ENCODE results near the gene CACNG6. TPM values are rescaled to one million over a fixed set of nuclear protein-coding genes. Genes with fewer than 3 reads are reported as not detected.

The CACNG6 gene
- not detected for total RNA-seq

DNA sequence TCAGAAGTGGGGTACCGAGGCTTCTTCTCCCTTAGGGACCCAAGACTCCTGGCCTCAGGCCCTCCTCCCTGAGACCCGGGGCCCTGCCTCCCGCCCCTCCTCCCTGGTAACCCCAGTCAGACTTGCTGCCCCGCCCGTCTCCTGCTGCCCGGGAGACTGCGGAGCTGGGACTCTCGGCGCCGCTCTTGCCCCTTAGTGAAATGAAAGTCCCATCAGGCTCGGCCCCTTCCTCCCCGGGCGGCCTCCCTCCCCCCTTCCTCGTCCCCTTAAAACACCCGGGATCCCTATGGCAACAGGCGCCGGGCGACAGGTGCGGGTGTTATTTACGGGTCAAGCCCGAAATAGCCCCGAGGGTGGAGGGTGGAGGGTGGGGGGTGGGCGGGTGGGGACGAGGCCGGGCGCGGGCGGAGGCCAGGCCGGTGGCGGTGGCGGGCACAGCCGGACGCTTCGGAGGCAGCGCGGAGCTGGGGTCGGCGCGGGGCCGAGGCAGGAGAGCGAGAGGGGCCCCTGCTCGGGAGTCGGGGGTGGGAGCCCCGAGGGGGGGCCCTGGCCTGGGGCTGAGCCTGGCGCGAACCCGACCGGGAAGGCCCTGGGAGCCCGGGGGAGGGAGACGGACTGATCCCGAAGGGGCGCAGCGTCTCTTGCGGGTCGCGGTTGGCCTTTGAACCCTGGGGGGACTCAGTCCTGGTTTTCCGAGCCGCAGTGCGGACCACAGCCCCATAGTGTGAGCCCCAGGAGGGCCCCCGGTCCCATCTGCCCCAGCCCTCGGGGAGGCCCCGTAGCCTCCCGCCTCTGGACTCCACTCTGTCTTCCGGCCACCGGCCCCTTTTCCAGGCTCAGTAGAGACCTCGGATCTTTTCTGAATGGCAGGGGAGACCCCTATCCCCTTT lies at the start of gene CACNG6:
Gene CACNG6, plus strand, starts transcription at position 414 of the 890 bp plus-strand sequence. CDS start 1,241 bp downstream, outside the sequence.
- peaks cover 0 to 8% (median 0%) of the 10 kb centered on the region in 4 donors for H3K4me1 ChIP-seq
- peaks cover 0 to 6% of the 10 kb centered on the region in 2 donors for H3K27me3 ChIP-seq
- DNase-seq = no peak
- H3K9me3 ChIP-seq = no peaks in the 10 kb centered on the region
- H3K4me3 ChIP-seq = peak within 1 kb of the TSS in 2 of 4 donors; percentile 24 to 44
- no peak for TF ChIP-seq CTCF (IDR thresholded peaks at IDR 0.05)
- TF ChIP-seq POLR2A (IDR thresholded peaks at IDR 0.05) = no peak
- no peak within 1 kb of the TSS for H3K27ac ChIP-seq
- H3K36me3 ChIP-seq = no peaks in the 10 kb centered on the region

GRCh38 chr19:53942001-53942786 lies 49.2 kb upstream of the CACNG6 start:
- Histone ChIP-seq H3K27ac (no peak overlapping the region), H3K4me3 (no peak overlapping the region), H3K9me3 (peaks cover 0 to 7% (median 0%) of the 10 kb centered on the region in 4 donors), H3K4me1 (no peaks in the 10 kb centered on the region), H3K36me3 (no peaks in the 10 kb centered on the region), H3K27me3 (peaks cover 0 to 12% of the 10 kb centered on the region in 2 donors)
- TF ChIP-seq POLR2A (IDR thresholded peaks at IDR 0.05) = no peak
- no peak for TF ChIP-seq CTCF (IDR thresholded peaks at IDR 0.05)
- no peak for DNase-seq

DNA sequence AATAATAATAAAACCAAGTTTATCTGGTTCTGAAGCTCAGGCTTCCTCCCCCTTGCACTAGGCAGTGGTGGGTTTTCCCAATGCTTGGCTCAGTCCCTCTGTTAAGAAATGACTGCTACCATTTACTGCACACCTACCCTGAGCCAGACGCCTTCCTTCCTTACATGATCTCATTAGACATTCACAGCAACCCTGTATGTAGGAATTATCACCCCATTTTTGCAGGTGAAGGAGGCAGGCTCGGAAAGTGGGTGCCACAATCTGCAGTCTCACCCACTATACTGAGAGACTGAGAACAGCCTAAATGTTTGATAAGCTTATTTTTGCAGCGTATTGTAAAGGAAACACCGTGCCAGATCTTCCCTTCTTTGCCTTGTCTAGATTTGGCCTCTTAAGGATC lies 47.0 kb upstream of the CACNG6 start:
- TF ChIP-seq POLR2A (IDR thresholded peaks at IDR 0.05) = no peak
- no peak for TF ChIP-seq CTCF (IDR thresholded peaks at IDR 0.05)
- H3K4me3 ChIP-seq = no peak overlapping the region
- H3K27me3 ChIP-seq = peaks cover 0 to 12% of the 10 kb centered on the region in 2 donors
- H3K4me1 ChIP-seq = no peaks in the 10 kb centered on the region
- no peak overlapping the region for H3K27ac ChIP-seq
- DNase-seq = no peak
- peaks cover 0 to 7% (median 0%) of the 10 kb centered on the region in 4 donors for H3K9me3 ChIP-seq
- no peaks in the 10 kb centered on the region for H3K36me3 ChIP-seq

- no peak for DNase-seq
- no peak overlapping the region for H3K4me3 ChIP-seq
- peaks cover 0 to 7% (median 0%) of the 10 kb centered on the region in 4 donors for H3K9me3 ChIP-seq
- H3K27ac ChIP-seq = no peak overlapping the region
- peaks cover 0 to 12% of the 10 kb centered on the region in 2 donors for H3K27me3 ChIP-seq
- TF ChIP-seq POLR2A (IDR thresholded peaks at IDR 0.05) (no peak), CTCF (IDR thresholded peaks at IDR 0.05) (no peak)
- H3K36me3 ChIP-seq = no peaks in the 10 kb centered on the region
- H3K4me1 ChIP-seq = no peaks in the 10 kb centered on the region
Observed at GRCh38 chr19:53944933-53945332, 46.5 kb upstream of the CACNG6 start.

DNA sequence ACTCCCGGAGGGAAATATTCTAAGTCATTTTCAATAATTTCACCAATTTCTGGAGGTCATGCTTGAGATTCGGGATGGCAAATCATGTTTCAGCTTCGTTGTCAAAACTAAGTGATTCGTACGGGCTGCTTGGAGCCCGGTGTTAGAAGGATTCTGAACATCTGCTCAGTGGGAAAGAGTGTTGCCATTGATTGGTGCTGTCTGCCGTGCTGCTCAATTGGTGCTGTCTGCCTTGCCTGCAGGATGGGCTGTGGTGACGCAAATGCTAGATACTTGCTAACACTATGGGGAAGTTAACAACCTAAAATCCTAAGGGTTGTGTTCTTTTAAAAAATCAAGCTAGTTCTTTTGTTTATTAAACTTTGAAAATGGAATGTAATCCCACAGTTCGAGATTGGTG lies 46.0 kb upstream of the CACNG6 start:
- peaks cover 0 to 12% of the 10 kb centered on the region in 2 donors for H3K27me3 ChIP-seq
- no peaks in the 10 kb centered on the region for H3K4me1 ChIP-seq
- H3K36me3 ChIP-seq = no peaks in the 10 kb centered on the region
- TF ChIP-seq CTCF (IDR thresholded peaks at IDR 0.05) = no peak
- no peak for TF ChIP-seq POLR2A (IDR thresholded peaks at IDR 0.05)
- H3K4me3 ChIP-seq = no peak overlapping the region
- DNase-seq = no peak
- H3K27ac ChIP-seq = no peak overlapping the region
- peaks cover 0 to 7% (median 0%) of the 10 kb centered on the region in 4 donors for H3K9me3 ChIP-seq

All from Peyer's patch (tissue), 4 donors.